Karpas-422 (cell line): ENCODE measurements around the gene RNF215. TPM values are rescaled to one million over a fixed set of nuclear protein-coding genes. Genes with fewer than 3 reads are reported as not detected.

Experiments
- DNase-seq: peaks from one replicate; pipeline ENCODE4 v3.0.0-alpha.2; 2015
- H2AFZ ChIP-seq: fragments of 200-600 bp; sonication (generic); 2 replicates; pipeline ENCODE4 v1.6.1; 2014; ENCODE audit warnings: antibody characterized with exemption, low read length, mixed read lengths
- H3K27ac ChIP-seq: fragments of 200-600 bp; sonication (generic); 2 replicates; pipeline ENCODE4 v1.5.1; 2014; ENCODE audit warnings: mild to moderate bottlenecking, low read length, moderate library complexity
- H3K27me3 ChIP-seq: fragments of 200-600 bp; sonication (generic); 2 replicates; pipeline ENCODE4 v1.6.1; 2014; ENCODE audit warnings: low read length, mixed read lengths
- H3K36me3 ChIP-seq: fragments of 200-600 bp; sonication (generic); 2 replicates; pipeline ENCODE4 v1.6.1; 2014; ENCODE audit warnings: low read length, mixed read lengths; ENCODE audit not compliant: insufficient read depth
- H3K4me1 ChIP-seq: fragments of 200-600 bp; sonication (generic); 2 replicates; pipeline ENCODE4 v1.6.1; 2014; ENCODE audit warnings: mild to moderate bottlenecking, low read length, mixed read lengths
- H3K4me2 ChIP-seq: fragments of 200-600 bp; sonication (generic); 2 replicates; pipeline ENCODE4 v1.6.1; 2014; ENCODE audit warnings: low read length, low read depth, mild to moderate bottlenecking; ENCODE audit not compliant: poor library complexity, severe bottlenecking
- H3K4me3 ChIP-seq: fragments of 200-600 bp; sonication (generic); 2 replicates; pipeline ENCODE4 v1.5.1; 2014; ENCODE audit warnings: mild to moderate bottlenecking, antibody characterized with exemption, low read length, mixed read lengths
- H3K79me2 ChIP-seq: fragments of 200-600 bp; sonication (generic); 2 replicates; pipeline ENCODE4 v1.6.1; 2014; ENCODE audit warnings: mild to moderate bottlenecking, low read length, mixed read lengths
- H3K9ac ChIP-seq: fragments of 200-600 bp; sonication (generic); 2 replicates; pipeline ENCODE4 v1.6.0; 2014; ENCODE audit warnings: low read length
- H3K9me2 ChIP-seq: fragments of 200-600 bp; sonication (generic), shearing (Covaris generic); replicated peaks from 2 replicates; pipeline ENCODE4 v1.6.0; 2014; ENCODE audit warnings: mild to moderate bottlenecking, low read length, moderate library complexity; ENCODE audit not compliant: insufficient read depth
- H3K9me3 ChIP-seq: fragments of 300-700, 200-600 bp; sonication (generic); 2 replicates; pipeline ENCODE4 v1.6.1; 2014; ENCODE audit warnings: low read length, mixed read lengths
- H4K20me1 ChIP-seq: fragments of 200-600 bp; sonication (generic); 2 replicates; pipeline ENCODE4 v1.6.1; 2014; ENCODE audit warnings: mild to moderate bottlenecking, antibody characterized with exemption, low read length, low read depth; ENCODE audit not compliant: insufficient read depth
- total RNA-seq: library from RNA; depleted of rRNA; stranded (reverse); fragments of >200 nt; shearing (Covaris generic); gene quantifications from 2 replicates; pipeline ENCODE4 v1.2.3, GENCODE V29; 2014; ENCODE audit warnings: low replicate concordance

Gene RNF215
- total RNA-seq, 1 experiment from 2014 or later = 4.0 TPM

DNA sequence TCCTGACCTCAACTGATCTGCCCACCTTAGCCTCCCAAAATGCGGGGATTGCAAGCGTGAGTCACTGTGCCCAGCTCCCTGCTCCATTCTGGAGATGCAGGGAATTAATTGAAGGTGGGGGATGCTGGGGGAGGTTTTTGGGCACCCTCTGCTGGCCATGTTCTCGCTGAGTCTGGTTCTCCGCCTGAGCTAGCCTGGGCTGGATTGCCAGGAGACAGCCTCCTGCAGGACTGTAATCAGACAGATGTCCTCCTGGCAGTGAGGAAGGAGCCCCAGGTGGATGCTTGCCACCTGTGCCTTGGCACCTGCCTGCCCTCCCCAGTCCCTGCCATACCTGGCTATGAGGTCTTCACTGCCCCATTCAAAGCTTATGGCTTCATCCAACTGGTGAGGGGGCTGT lies 43.7 kb upstream of the RNF215 start:
- Histone ChIP-seq H3K4me2 (no peak overlapping the region), H3K4me3 (no peak overlapping the region), H2AFZ (no peak overlapping the region), H3K36me3 (peaks cover 25% of the 10 kb centered on the region), H3K9me2 (no peaks in the 10 kb centered on the region), H3K4me1 (peaks cover 29% of the 10 kb centered on the region), H3K9me3 (no peaks in the 10 kb centered on the region), H3K79me2 (peaks cover 16% of the 10 kb centered on the region), H3K9ac (no peak overlapping the region), H3K27ac (no peak overlapping the region), H3K27me3 (no peaks in the 10 kb centered on the region), H4K20me1 (no peaks in the 10 kb centered on the region)
- no peak for DNase-seq

DNA sequence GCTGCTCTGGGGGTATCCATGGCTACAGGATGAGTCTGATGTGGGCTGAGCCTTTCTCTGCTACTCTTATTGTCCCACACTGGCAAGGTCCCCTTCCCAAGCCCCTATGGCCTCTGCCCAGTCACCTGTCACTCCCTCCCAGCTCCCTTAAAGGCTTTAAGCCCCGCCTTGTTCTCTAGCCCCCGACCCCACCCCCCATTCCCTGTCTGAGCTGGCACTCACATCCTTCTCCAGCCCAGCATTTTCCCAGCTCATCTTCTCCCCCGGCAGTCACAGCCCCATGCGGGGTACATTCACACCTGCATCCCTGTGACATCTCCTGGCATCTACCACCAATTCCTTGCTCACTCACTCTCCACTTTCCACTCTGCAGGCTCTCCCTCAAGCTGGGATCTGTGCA lies 42.7 kb upstream of the RNF215 start:
- Histone ChIP-seq H3K27ac (no peak overlapping the region), H3K9me3 (no peaks in the 10 kb centered on the region), H3K4me1 (peaks cover 23% of the 10 kb centered on the region), H3K4me2 (no peak overlapping the region), H4K20me1 (no peaks in the 10 kb centered on the region), H3K9ac (no peak overlapping the region), H3K9me2 (no peaks in the 10 kb centered on the region), H2AFZ (no peak overlapping the region), H3K79me2 (peaks cover 25% of the 10 kb centered on the region), H3K4me3 (no peak overlapping the region), H3K27me3 (no peaks in the 10 kb centered on the region), H3K36me3 (peaks cover 25% of the 10 kb centered on the region)
- DNase-seq = no peak

DNA sequence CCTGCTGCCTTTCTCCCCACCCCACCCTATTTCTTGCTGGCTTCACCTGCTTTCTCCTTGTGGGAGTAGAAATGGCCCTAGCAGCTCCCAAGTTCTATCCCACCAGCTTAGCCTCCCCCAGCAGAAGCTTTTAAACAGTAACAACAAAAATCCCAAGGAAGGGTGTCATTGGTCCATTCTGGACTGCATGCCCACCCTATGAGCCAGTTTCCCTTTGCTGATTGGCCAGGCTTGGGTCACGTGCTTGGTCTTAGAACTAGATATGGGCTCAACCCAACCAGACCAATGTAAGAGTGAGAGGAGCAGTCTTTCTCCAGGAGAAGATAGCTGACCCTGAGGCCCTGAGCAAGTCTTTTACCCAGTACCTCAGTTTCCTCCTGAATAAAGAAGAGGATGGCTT lies 40.7 kb upstream of the RNF215 start:
- H3K36me3 ChIP-seq = peaks cover 15% of the 10 kb centered on the region
- H3K79me2 ChIP-seq = peaks cover 34% of the 10 kb centered on the region
- H2AFZ ChIP-seq = no peak overlapping the region
- H3K4me3 ChIP-seq = no peak overlapping the region
- no peaks in the 10 kb centered on the region for H3K9me3 ChIP-seq
- peaks cover 23% of the 10 kb centered on the region for H3K4me1 ChIP-seq
- H3K4me2 ChIP-seq = no peak overlapping the region
- DNase-seq = peak; percentile 66
- H3K27ac ChIP-seq = no peak overlapping the region
- no peaks in the 10 kb centered on the region for H3K9me2 ChIP-seq
- no peaks in the 10 kb centered on the region for H4K20me1 ChIP-seq
- H3K27me3 ChIP-seq = no peaks in the 10 kb centered on the region
- no peak overlapping the region for H3K9ac ChIP-seq

DNA sequence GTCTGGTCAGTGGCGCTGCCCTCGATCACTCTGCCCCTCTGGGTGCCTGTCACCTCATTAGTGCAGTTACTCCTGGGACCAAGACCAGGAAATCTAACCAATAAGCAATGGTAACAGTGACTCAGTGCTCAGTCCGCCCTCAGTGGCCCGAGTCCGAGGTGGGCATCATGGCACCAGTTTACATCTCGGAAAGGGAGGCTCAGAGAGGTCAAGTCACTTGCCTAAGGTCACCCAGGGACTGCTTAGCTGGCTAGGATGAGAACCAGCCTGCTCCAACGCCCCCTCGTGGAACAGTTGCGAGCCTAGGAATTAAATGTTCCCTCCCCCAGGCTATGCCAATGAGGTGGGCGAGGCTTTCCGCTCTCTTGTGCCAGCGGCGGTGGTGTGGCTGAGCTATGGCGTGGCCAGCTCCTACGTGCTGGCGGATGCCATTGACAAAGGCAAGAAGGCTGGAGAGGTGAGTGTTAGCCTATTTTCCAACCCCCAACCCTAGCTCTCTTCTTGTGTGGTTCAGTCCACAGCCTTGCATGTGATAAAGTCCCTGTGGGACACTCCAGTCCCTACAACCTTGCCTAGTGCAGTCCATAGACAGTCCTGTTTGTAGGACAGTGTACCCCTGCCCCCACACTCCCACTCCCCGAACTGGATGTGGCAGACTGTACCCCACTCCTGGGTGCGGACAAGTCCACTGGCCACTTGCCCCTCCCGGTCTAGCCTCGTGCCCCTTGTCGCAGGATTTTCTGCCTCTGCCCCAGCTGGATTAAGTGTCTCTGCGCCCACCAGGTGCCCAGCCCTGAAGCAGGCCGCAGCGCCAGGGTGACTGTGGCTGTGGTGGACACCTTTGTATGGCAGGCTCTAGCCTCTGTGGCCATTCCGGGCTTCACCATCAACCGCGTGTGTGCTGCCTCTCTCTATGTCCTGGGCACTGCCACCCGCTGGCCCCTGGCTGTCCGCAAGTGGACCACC lies 39.5 kb upstream of the RNF215 start:
- Histone ChIP-seq H2AFZ (no peak overlapping the region; the same call in 1 of the 2 replicates), H3K9ac (peak overlapping the region; percentile 78), H3K4me1 (peaks cover 35% of the 10 kb centered on the region), H4K20me1 (no peaks in the 10 kb centered on the region), H3K27ac (peak overlapping the region; percentile 78), H3K79me2 (peaks cover 46% of the 10 kb centered on the region), H3K4me3 (peak overlapping the region; percentile 79), H3K27me3 (no peaks in the 10 kb centered on the region), H3K9me3 (no peaks in the 10 kb centered on the region), H3K36me3 (peaks cover 15% of the 10 kb centered on the region), H3K9me2 (no peaks in the 10 kb centered on the region), H3K4me2 (peak overlapping the region; percentile 95)
- peak; percentile 96 for DNase-seq

DNA sequence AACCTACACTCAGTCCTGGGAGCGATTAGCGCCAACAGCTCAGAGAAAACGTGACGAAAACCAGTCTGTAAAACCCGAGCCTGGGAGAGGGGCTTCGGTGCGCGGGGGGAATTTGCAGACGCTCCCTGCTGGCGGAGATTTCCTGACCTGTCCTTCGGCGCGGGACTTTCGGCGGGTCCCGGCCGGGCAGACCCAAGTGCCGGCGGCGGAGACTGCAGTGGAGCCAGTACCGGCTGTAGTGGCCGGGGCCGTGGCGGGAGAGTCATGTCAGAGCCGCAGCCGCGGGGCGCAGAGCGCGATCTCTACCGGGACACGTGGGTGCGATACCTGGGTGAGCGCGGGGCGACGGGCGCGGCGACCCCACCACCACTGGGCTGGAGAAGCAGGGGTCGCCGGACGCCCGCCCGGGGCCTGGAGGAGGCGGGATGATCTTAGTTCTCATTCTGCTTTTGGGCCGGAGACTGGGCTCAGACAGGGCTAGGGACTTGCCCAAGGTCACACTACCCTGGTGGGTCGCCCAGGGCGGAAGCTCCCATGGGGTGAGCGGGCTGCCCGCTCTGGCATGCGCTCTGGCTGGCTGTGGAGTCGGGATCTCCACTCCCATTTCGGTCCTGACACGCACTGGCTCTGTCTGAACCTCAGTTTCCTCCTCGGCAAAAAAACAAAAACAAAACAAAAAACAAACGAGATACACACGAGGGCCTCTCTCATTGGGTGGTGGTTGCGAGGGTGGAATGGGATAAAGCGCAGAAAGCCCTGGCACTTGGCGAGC lies 38.6 kb upstream of the RNF215 start, which contains the start of gene MTFP1:
MTFP1 (plus strand) TSS at position 153 of the 772 bp plus-strand sequence; CDS start at position 265, 112 bp downstream.
- Histone ChIP-seq H3K79me2 (peaks cover 54% of the 10 kb centered on the region), H3K4me3 (peak within 1 kb of the TSS; percentile 79), H3K27me3 (no peaks in the 10 kb centered on the region), H3K36me3 (peaks cover 19% of the 10 kb centered on the region), H3K9me2 (no peaks in the 10 kb centered on the region), H3K27ac (peak within 1 kb of the TSS; percentile 78), H3K9me3 (no peaks in the 10 kb centered on the region), H4K20me1 (no peaks in the 10 kb centered on the region), H3K4me1 (peaks cover 43% of the 10 kb centered on the region), H3K4me2 (peak within 1 kb of the TSS; percentile 95), H3K9ac (peak within 1 kb of the TSS; percentile 78), H2AFZ (peak within 1 kb of the TSS; percentile 84; the same call in 1 of the 2 replicates)
- peak; percentile 90 for DNase-seq

DNA sequence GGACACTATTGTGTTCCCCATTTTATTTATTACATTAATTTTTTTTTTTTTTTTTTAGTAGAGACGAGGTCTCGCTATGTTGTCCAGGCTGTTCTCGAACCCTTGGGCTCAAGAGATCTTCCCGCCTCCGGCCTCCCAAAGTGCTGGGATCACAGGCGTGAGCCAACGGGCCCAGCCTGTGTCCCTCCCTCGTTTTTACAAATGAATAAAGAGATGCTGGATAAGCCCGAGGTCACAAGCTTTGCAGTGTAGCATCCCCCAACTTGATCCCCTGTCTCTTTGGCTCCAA lies 38.1 kb upstream of the RNF215 start:
- peak overlapping the region; percentile 79 for H3K4me3 ChIP-seq
- peaks cover 58% of the 10 kb centered on the region for H3K79me2 ChIP-seq
- H3K27ac ChIP-seq = peak overlapping the region; percentile 78
- peak overlapping the region; percentile 78 for H3K9ac ChIP-seq
- H3K9me3 ChIP-seq = no peaks in the 10 kb centered on the region
- peaks cover 44% of the 10 kb centered on the region for H3K4me1 ChIP-seq
- no peaks in the 10 kb centered on the region for H3K9me2 ChIP-seq
- H3K36me3 ChIP-seq = peaks cover 23% of the 10 kb centered on the region
- no peaks in the 10 kb centered on the region for H3K27me3 ChIP-seq
- DNase-seq = no peak
- peak overlapping the region; percentile 95 for H3K4me2 ChIP-seq
- H4K20me1 ChIP-seq = no peaks in the 10 kb centered on the region
- H2AFZ ChIP-seq = peak overlapping the region; percentile 84; the same call in 1 of the 2 replicates

DNA sequence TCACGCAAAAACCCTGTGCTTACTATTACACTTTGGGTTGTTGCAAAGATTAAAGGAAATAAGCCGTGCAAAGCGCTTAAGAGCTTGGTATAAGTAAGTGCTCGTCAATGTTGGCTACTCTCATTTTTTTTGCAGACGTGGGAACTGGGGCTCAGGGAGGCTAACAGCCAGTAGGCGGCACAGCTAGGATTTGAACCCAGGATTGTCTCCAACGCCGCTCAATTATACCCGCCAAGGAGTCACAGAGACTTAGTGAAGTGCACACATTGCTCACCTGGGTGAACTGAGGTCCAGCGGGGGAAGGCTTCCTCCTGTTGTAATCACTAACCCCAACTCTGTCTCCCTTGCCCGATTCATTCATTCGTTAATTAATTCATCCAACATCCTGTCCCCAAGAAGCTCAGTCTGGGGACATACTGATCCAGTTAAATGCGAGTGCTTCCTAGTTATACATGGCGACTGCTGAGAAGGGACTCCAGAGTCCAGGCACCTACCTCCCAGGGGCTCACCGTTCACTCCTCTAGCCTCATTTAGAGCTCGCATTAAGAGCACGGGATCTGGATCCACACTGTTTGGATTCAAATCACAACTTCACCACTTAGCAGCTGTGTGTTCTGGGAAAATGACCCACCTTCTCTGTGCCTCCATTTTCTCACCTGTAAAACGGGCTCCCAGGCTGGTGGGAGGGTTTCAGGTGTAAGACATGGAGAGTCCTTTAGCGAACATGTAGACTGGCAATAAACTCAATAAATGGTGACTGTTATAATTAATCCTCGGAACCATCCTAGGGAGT lies 37.5 kb upstream of the RNF215 start:
- Histone ChIP-seq H3K9ac (peak overlapping the region; percentile 78), H3K4me2 (peak overlapping the region; percentile 95), H4K20me1 (no peaks in the 10 kb centered on the region), H3K9me2 (no peaks in the 10 kb centered on the region), H3K36me3 (peaks cover 25% of the 10 kb centered on the region), H2AFZ (peak overlapping the region; percentile 65; the same call in 1 of the 2 replicates), H3K27ac (peak overlapping the region; percentile 78), H3K9me3 (no peaks in the 10 kb centered on the region), H3K27me3 (no peaks in the 10 kb centered on the region), H3K79me2 (peaks cover 59% of the 10 kb centered on the region), H3K4me3 (peak overlapping the region; percentile 79), H3K4me1 (peaks cover 44% of the 10 kb centered on the region)
- DNase-seq = peak; percentile 70
